GM12878 (cell line): ENCODE results near the gene TRPM5. TPM values are rescaled to one million over a fixed set of nuclear protein-coding genes. Genes with fewer than 3 reads are reported as not detected.

Experiments used
- ATAC-seq: fragments of 200-7000 bp; cut with Tn5 transposase; 3 replicates; pipeline ENCODE4 v1.9.1; 2020; ENCODE audit warnings: mild to moderate bottlenecking, moderate library complexity
- BruUV-seq: library from RNA; stranded (reverse); fragments of 400-500 nt; replicated peaks from 2 replicates; lab custom pipeline; 2021; lab: Mats Ljungman, UMichigan
- CTCF ChIA-PET: fragments of 300-600 bp; sonication (Branson Sonifier 250); formaldehyde crosslinking; extraction: SDS; loops from one replicate; lab custom pipeline; 2021; ENCODE audit warnings: inconsistent platforms; lab: Yijun Ruan, JAX
- POLR2A ChIA-PET: fragments of 350-600 bp; formaldehyde crosslinking; extraction: SDS; loops from one replicate; lab custom pipeline; 2021; ENCODE audit warnings: inconsistent platforms; lab: Charles Lee
- RAD21 ChIA-PET: fragments of 300-600 bp; sonication (Branson Sonifier 250); formaldehyde crosslinking; loops from one replicate; lab custom pipeline; 2023; ENCODE audit warnings: antibody characterized with exemption; ENCODE audit not compliant: unreplicated experiment; lab: Charles Lee
- SMC1A ChIA-PET: fragments of 300-600 bp; sonication (Branson Sonifier 250); formaldehyde crosslinking; loops from one replicate; lab custom pipeline; 2023; ENCODE audit not compliant: unreplicated experiment, uncharacterized antibody; lab: Charles Lee
- DNase-seq: peaks from one replicate; pipeline ENCODE4 v3.0.0-alpha.2; 2011; ENCODE audit warnings: low read depth, low spot score
- FAIRE-seq: peaks from 3 replicates; lab custom pipeline; 2011; peaks lifted over from hg19 to GRCh38; lab: Jason Lieb, UNC
- H2AFZ ChIP-seq: 2 replicates; pipeline ENCODE4 v1.6.0; 2011; ENCODE audit warnings: low read depth, low read length, control low read depth; ENCODE audit not compliant: control insufficient read depth
- H3K27ac ChIP-seq: 2 replicates; pipeline ENCODE4 v1.5.1; 2011; ENCODE audit warnings: control low read depth; ENCODE audit not compliant: control insufficient read depth, insufficient read depth
- H3K27me3 ChIP-seq, 2 experiments: replicated peaks in 1 of 2; 2 replicates each; pipeline versions ENCODE4 v1.6.0 to v1.6.1; 2011; ENCODE audit warnings: low read length in 1 of 2; ENCODE audit not compliant: control insufficient read depth in 2 of 2, insufficient read depth in 2 of 2
- H3K36me3 ChIP-seq, 2 experiments: 2 replicates each; pipeline ENCODE4 v1.5.1; 2011; ENCODE audit warnings: low read length in 1 of 2; ENCODE audit not compliant: control insufficient read depth in 2 of 2, insufficient read depth in 2 of 2
- H3K4me1 ChIP-seq: 2 replicates; pipeline ENCODE4 v1.6.1; 2011; ENCODE audit warnings: mild to moderate bottlenecking, low read length, moderate library complexity, mixed read lengths; ENCODE audit not compliant: control insufficient read depth, insufficient read depth
- H3K4me2 ChIP-seq: 2 replicates; pipeline ENCODE4 v1.6.0; 2011; ENCODE audit warnings: control low read depth; ENCODE audit not compliant: control insufficient read depth, insufficient read depth
- H3K4me3 ChIP-seq: fragments of 200-600 bp; sonication (generic); 2 replicates; pipeline ENCODE4 v1.5.1; 2016
- H3K79me2 ChIP-seq: 2 replicates; pipeline ENCODE4 v1.6.0; 2011; ENCODE audit warnings: low read length; ENCODE audit not compliant: control insufficient read depth, insufficient read depth
- H3K9ac ChIP-seq: 2 replicates; pipeline ENCODE4 v1.8.0; 2011; ENCODE audit warnings: low read length, control low read depth, mixed read lengths; ENCODE audit not compliant: control insufficient read depth, insufficient read depth
- H3K9me3 ChIP-seq: replicated peaks from 3 replicates; pipeline ENCODE4 v1.5.1; 2011; ENCODE audit warnings: mild to moderate bottlenecking, low read length; ENCODE audit not compliant: control insufficient read depth, insufficient read depth
- H4K20me1 ChIP-seq: 2 replicates; pipeline ENCODE4 v1.6.0; 2011; ENCODE audit not compliant: control insufficient read depth, insufficient read depth
- CREB1 ChIP-seq: IDR thresholded peaks from 2 replicates; pipeline ENCODE4 v1.6.1; 2012; ENCODE audit warnings: low read depth, mild to moderate bottlenecking, inconsistent platforms
- HDGF ChIP-seq: fragments of 450-650 bp; IDR thresholded peaks from 2 replicates; pipeline ENCODE4 v1.6.1; 2016; ENCODE audit warnings: antibody characterized with exemption
- JUND ChIP-seq: IDR thresholded peaks from 2 replicates; pipeline ENCODE4 v1.6.1; 2012; ENCODE audit warnings: low read depth, mild to moderate bottlenecking, low read length, improper control_type of control experiment, moderate library complexity
- RB1 ChIP-seq: fragments of 450-650 bp; formaldehyde crosslinking; IDR thresholded peaks from 2 replicates; pipeline ENCODE4 v1.6.1; 2017; ENCODE audit warnings: mild to moderate bottlenecking, borderline replicate concordance
- SP1 ChIP-seq: IDR thresholded peaks from one replicate; pipeline ENCODE4 v1.6.1; 2011; ENCODE audit warnings: low read depth, low read length
- ZNF217 ChIP-seq: fragments of 450-650 bp; IDR thresholded peaks from 2 replicates; pipeline ENCODE4 v1.6.1; 2017; ENCODE audit warnings: antibody characterized with exemption, mild to moderate bottlenecking
- WGBS: methylation state at CpG from one replicate; pipeline ENCODE4 v1.1.6; 2016; ENCODE audit warnings: low lambda C conversion rate; ENCODE audit not compliant: insufficient replicate concordance, insufficient coverage; ENCODE audit errors: missing lambda C conversion rate; 5-methylcytosine and 5-hydroxymethylcytosine counted together
- in situ Hi-C: fragments of 300-500 bp; cut with MboI; formaldehyde crosslinking; loops from 9 replicates; pipeline ENCODE4 v1.14.3; 2018; ENCODE audit warnings: mixed read lengths
- intact Hi-C: fragments of 100-400 bp; cut with micrococcal nuclease; formaldehyde crosslinking; loops from one replicate; pipeline ENCODE4 v1.14.2; 2022; ENCODE audit not compliant: unreplicated experiment
- polyA plus RNA-seq, 11 experiments: library from polyadenylated mRNA; depleted of rRNA in 4 of 11; unstranded in 6 of 11; stranded (reverse) in 5 of 11; fragments of >200 nt; fragmentation: Nextera tagmentation in 4 of 11; fragmentation: Illumina TruSeq in 1 of 11; extraction: Ambion mirVana in 4 of 11; extraction: Trizol in 1 of 11; gene quantifications; 1 replicate in 1 of 11; 2 replicates in 10 of 11; pipeline versions ENCODE4 v1.2.1 to v1.2.3, GENCODE V29; 2011 to 2016; ENCODE audit warnings: inconsistent platforms in 2 of 11, missing spikeins in 2 of 11, low read depth in 1 of 11
- total RNA-seq, 4 experiments: library from RNA; depleted of rRNA in 3 of 4; stranded (reverse); fragments of >200 nt in 3 of 4; fragmentation: Illumina TruSeq in 1 of 4; extraction: Trizol in 1 of 4; gene quantifications; 2 replicates each; pipeline versions ENCODE4 v1.2.1 to v1.2.3, GENCODE V29; 2013 to 2021
- TF ChIP-seq, protein P1 (sequence below): fragments of 450-650 bp; formaldehyde crosslinking; IDR thresholded peaks from 2 replicates; pipeline ENCODE4 v1.5.0; 2022; ENCODE audit warnings: mild to moderate bottlenecking, missing genetic modification characterization
- TF ChIP-seq, protein P2 (sequence below): fragments of 450-650 bp; conservative IDR thresholded peaks from 2 replicates; pipeline ENCODE4 v1.6.1; 2017; ENCODE audit warnings: mild to moderate bottlenecking, moderate library complexity
- TF ChIP-seq, protein P3 (sequence below): fragments of 450-650 bp; IDR thresholded peaks from 2 replicates; pipeline ENCODE4 v1.6.1; 2018; ENCODE audit warnings: borderline replicate concordance, mild to moderate bottlenecking; ENCODE audit not compliant: partially characterized antibody
- TF ChIP-seq, protein P4 (sequence below): fragments of 450-650 bp; IDR thresholded peaks from 2 replicates; pipeline ENCODE4 v1.6.1; 2017; ENCODE audit warnings: antibody characterized with exemption, mild to moderate bottlenecking, moderate library complexity

The TRPM5 gene
- total and polyA plus RNA-seq, 10 of the 15 experiments (the other 5 are each of a cell fraction or from before 2014, with no cell fraction given): not detected

DNA sequence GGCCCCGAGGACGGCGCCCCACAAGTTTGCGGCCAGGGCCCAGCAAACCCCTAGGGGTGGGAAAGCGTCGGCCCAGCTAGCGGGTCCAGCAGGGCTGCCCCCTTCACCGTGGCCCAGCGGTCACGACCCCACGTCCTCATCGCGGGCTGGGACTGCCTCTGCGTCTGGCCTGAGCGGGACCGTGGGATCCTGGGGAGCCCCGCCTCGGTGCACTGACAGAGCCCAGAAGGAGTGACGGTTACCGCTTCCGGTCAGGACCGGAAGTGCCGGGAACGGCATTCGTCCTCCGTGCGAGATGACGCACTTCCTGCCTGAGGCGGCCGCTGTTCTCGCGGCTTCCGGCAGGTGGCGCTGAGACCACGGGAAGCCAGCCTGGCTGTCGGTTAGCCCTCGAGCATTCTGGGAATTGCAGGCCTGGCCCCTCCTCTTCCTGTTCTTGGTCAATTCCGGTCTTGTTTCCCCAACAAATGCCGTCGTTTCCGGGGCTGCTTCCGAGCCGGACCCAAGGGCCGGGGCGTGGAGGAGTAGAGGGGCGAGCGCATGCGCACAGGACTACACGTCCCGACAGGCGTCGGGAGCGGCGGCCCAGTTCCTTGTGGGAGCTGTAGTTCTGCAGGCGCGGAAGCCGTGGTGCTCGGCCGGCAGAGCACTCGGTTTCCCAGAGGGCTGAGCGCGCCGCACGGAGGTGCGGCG, 44.1 kb downstream of the TRPM5 start, which contains the start of gene TSSC4:
TSSC4 (plus strand) TSS at position 682 of the 693 bp plus-strand sequence. CDS start 1,884 bp downstream, outside the sequence.
- intact Hi-C loops: loop anchor here (5.0 kb wide), 1 partner anchor 548 kb away; the partner anchor contains the start of gene LSP1
- Histone ChIP-seq H3K9ac (peak within 1 kb of the TSS; percentile 93), H3K27ac (peak within 1 kb of the TSS; percentile 89), H3K4me1 (peaks cover 10% of the 10 kb centered on the region), H4K20me1 (no peaks in the 10 kb centered on the region), H2AFZ (peak within 1 kb of the TSS; percentile 59), H3K4me3 (peak within 1 kb of the TSS; percentile 92), H3K4me2 (peak within 1 kb of the TSS; percentile 96), H3K79me2 (peaks cover 24% of the 10 kb centered on the region), H3K9me3 (no peaks in the 10 kb centered on the region), H3K27me3 (no peaks in the 10 kb centered on the region), H3K36me3 (peaks cover 5 to 18% of the 10 kb centered on the region in 2 experiments; a peak in 3 of 4 replicates)
- ChIA-PET SMC1A (interaction anchor here (1.1 to 3.4 kb wide), 4 partner anchors 13 to 96 kb away, joined by 5 to 16 read pairs (median 9); no protein-coding TSS in a partner anchor), RAD21 (interaction anchor here (0.6 to 3.5 kb wide), 7 partner anchors 13 to 95 kb away, joined by 3 to 18 read pairs (median 6); partner anchors contain the start of gene CD81), CTCF (interaction anchor here (0.6 to 5.1 kb wide), 10 partner anchors 13 to 518 kb away, joined by 3 to 37 read pairs (median 6); no protein-coding TSS in a partner anchor), POLR2A (interaction anchor here (0.6 to 3.4 kb wide), 9 partner anchors 13 to 1651 kb away, joined by 3 to 33 read pairs (median 4); partner anchors contain the start of gene CD81)
- DNase-seq (peak; percentile 99), FAIRE-seq (peak; percentile 100), ATAC-seq (peak; percentile 94)
- in situ Hi-C loops: no loop called here
- WGBS: 1% methylated on average over 66 of the region's 66 CpGs
- BruUV-seq: no TSS peak
- peak; percentile 96 for TF ChIP-seq CREB1
- no peak for TF ChIP-seq ZNF217
- TF ChIP-seq, protein P1, sequence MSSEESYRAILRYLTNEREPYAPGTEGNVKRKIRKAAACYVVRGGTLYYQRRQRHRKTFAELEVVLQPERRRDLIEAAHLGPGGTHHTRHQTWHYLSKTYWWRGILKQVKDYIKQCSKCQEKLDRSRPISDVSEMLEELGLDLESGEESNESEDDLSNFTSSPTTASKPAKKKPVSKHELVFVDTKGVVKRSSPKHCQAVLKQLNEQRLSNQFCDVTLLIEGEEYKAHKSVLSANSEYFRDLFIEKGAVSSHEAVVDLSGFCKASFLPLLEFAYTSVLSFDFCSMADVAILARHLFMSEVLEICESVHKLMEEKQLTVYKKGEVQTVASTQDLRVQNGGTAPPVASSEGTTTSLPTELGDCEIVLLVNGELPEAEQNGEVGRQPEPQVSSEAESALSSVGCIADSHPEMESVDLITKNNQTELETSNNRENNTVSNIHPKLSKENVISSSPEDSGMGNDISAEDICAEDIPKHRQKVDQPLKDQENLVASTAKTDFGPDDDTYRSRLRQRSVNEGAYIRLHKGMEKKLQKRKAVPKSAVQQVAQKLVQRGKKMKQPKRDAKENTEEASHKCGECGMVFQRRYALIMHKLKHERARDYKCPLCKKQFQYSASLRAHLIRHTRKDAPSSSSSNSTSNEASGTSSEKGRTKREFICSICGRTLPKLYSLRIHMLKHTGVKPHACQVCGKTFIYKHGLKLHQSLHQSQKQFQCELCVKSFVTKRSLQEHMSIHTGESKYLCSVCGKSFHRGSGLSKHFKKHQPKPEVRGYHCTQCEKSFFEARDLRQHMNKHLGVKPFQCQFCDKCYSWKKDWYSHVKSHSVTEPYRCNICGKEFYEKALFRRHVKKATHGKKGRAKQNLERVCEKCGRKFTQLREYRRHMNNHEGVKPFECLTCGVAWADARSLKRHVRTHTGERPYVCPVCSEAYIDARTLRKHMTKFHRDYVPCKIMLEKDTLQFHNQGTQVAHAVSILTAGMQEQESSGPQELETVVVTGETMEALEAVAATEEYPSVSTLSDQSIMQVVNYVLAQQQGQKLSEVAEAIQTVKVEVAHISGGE (CRISPR knock-in tag): peak; percentile 82
- peak; percentile 72 for TF ChIP-seq SP1
- TF ChIP-seq, protein P2, sequence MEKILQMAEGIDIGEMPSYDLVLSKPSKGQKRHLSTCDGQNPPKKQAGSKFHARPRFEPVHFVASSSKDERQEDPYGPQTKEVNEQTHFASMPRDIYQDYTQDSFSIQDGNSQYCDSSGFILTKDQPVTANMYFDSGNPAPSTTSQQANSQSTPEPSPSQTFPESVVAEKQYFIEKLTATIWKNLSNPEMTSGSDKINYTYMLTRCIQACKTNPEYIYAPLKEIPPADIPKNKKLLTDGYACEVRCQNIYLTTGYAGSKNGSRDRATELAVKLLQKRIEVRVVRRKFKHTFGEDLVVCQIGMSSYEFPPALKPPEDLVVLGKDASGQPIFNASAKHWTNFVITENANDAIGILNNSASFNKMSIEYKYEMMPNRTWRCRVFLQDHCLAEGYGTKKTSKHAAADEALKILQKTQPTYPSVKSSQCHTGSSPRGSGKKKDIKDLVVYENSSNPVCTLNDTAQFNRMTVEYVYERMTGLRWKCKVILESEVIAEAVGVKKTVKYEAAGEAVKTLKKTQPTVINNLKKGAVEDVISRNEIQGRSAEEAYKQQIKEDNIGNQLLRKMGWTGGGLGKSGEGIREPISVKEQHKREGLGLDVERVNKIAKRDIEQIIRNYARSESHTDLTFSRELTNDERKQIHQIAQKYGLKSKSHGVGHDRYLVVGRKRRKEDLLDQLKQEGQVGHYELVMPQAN: peak; percentile 73
- TF ChIP-seq HDGF: peak; percentile 40; the same call in 1 of the 2 replicates
- TF ChIP-seq, protein P3, sequence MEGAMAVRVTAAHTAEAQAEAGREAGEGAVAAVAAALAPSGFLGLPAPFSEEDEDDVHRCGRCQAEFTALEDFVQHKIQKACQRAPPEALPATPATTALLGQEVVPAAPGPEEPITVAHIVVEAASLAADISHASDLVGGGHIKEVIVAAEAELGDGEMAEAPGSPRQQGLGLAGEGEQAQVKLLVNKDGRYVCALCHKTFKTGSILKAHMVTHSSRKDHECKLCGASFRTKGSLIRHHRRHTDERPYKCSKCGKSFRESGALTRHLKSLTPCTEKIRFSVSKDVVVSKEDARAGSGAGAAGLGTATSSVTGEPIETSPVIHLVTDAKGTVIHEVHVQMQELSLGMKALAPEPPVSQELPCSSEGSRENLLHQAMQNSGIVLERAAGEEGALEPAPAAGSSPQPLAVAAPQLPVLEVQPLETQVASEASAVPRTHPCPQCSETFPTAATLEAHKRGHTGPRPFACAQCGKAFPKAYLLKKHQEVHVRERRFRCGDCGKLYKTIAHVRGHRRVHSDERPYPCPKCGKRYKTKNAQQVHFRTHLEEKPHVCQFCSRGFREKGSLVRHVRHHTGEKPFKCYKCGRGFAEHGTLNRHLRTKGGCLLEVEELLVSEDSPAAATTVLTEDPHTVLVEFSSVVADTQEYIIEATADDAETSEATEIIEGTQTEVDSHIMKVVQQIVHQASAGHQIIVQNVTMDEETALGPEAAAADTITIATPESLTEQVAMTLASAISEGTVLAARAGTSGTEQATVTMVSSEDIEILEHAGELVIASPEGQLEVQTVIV: peak; percentile 88
- TF ChIP-seq, protein P4, sequence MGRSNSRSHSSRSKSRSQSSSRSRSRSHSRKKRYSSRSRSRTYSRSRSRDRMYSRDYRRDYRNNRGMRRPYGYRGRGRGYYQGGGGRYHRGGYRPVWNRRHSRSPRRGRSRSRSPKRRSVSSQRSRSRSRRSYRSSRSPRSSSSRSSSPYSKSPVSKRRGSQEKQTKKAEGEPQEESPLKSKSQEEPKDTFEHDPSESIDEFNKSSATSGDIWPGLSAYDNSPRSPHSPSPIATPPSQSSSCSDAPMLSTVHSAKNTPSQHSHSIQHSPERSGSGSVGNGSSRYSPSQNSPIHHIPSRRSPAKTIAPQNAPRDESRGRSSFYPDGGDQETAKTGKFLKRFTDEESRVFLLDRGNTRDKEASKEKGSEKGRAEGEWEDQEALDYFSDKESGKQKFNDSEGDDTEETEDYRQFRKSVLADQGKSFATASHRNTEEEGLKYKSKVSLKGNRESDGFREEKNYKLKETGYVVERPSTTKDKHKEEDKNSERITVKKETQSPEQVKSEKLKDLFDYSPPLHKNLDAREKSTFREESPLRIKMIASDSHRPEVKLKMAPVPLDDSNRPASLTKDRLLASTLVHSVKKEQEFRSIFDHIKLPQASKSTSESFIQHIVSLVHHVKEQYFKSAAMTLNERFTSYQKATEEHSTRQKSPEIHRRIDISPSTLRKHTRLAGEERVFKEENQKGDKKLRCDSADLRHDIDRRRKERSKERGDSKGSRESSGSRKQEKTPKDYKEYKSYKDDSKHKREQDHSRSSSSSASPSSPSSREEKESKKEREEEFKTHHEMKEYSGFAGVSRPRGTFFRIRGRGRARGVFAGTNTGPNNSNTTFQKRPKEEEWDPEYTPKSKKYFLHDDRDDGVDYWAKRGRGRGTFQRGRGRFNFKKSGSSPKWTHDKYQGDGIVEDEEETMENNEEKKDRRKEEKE: no peak
- peak; percentile 18; the same call in 1 of the 2 replicates for TF ChIP-seq JUND
- TF ChIP-seq RB1: 0 out of 2 replicates have a peak, but pooled peaks have one; percentile 61
